HFF-Myc (cell line): ENCODE measurements around the gene SLC44A3.

Experiments used
- DNase-seq: peaks from one replicate; pipeline ENCODE4 v3.0.0-alpha.2; 2011; ENCODE audit warnings: low read depth; ENCODE audit errors: extremely low read depth
- H3K4me3 ChIP-seq: replicated peaks from 2 replicates; pipeline ENCODE4 v1.5.1; 2011; ENCODE audit warnings: low read depth, mild to moderate bottlenecking, control low read depth, low read length
- CTCF ChIP-seq: IDR thresholded peaks from 2 replicates; pipeline ENCODE4 v1.5.1; 2012; ENCODE audit warnings: mild to moderate bottlenecking, low read depth, low read length, control low read depth; ENCODE audit errors: missing control alignments

Gene SLC44A3

GRCh38 chr1:94792473-94793295 lies 27.5 kb upstream of the SLC44A3 start:
- TF ChIP-seq CTCF: peak; percentile 17
- no peak overlapping the region for H3K4me3 ChIP-seq
- peak; percentile 63 for DNase-seq

DNA sequence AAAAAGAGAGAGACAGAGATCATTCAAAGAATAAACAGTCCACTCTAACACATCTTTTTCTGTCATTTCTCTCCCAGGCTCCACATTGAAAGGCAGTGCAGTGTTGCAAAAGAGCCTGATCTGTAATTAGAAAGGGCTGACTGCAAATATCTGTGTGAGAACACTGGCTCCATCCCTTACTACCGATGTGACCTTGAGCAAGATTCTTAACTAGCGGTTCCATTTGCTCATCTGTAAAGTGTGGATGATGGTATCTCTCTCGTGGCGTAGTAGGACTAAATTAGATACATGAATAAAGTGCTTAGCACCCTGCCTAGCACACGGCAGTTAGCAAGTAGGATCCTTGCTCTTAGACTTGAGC lies 26.9 kb upstream of the SLC44A3 start:
- no peak overlapping the region for H3K4me3 ChIP-seq
- DNase-seq: no peak

DNA sequence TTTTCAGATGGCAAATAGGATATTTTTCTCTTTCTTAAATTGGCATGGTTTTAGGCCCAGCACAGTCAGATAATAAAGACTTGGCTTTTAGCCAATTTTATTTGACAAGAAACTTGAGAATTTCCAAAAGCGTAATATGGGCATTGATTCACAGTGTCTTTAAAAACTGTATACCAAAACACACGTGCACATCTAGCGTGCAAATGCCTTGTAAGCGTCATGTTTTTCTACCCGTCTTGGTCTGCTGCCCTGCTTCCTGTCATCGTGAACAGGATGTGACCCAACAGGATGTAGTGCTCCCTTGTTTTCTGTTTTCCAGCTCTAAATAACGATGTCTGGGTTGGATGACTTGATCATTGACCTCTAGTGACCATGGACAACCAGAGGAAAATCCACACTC lies 24.7 kb upstream of the SLC44A3 start:
- TF ChIP-seq CTCF: no peak
- DNase-seq: no peak

More for the DNA sequence above, 26.9 kb upstream of the SLC44A3 start:
- no peak for TF ChIP-seq CTCF

GRCh38 chr1:94796266-94796665 lies 23.9 kb upstream of the SLC44A3 start:
- DNase-seq: no peak
- TF ChIP-seq CTCF: no peak
- H3K4me3 ChIP-seq: no peak overlapping the region

More for the DNA sequence above, 24.7 kb upstream of the SLC44A3 start:
- H3K4me3 ChIP-seq: no peak overlapping the region

DNA sequence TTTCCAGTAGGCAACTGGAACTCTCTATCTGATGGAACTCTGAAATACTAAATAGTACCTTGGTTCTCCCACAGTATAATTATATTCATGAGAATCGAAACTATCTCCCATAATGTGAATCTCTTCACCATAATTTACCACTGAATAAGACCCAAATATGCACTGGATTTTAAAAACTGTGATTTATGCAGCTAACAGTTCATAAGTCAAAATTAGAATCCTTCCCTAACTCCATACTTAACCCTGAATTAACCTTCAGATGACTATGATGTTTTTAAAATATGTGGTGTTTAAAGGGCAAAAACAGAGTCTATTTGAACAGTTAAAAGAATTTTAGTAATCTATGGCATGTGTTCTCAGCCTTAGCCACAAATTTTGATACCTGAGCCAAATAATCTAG lies 22.9 kb upstream of the SLC44A3 start:
- TF ChIP-seq CTCF: no peak
- no peak for DNase-seq

DNA sequence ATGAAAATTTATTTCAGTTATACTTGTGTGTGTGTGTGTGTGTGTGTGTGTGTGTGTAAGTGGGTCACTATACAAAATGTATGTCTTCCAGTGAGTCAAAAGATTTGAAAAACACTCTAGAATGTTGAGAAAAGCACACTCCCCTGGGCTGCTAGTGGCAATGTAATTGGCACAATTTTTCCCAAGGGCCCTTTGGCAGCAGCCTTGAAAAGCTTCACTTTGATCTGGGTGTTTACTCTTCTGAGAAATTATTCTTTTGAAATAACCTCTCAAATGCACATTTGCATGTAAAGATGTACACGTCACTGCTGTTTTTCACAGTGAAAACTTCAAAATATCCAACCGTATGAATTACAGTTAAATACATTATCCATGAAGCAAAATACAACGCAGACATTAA lies 22.1 kb upstream of the SLC44A3 start:
- no peak for TF ChIP-seq CTCF
- no peak overlapping the region for H3K4me3 ChIP-seq
- no peak for DNase-seq

More for the DNA sequence above, 22.9 kb upstream of the SLC44A3 start:
- no peak overlapping the region for H3K4me3 ChIP-seq
